NK-92 (cell line): ENCODE results near the gene TNS2.
"Not testable (repeated sequence)": the region's sequence is repeated elsewhere in the genome, so short reads cannot be mapped to it uniquely, and the experiment has no call there.

Source experiments
- DNase-seq: peaks from one replicate; lab custom pipeline; 2025; ENCODE audit not compliant: unreplicated experiment; lab: John Stamatoyannopoulos, UW

TNS2 gene

DNA sequence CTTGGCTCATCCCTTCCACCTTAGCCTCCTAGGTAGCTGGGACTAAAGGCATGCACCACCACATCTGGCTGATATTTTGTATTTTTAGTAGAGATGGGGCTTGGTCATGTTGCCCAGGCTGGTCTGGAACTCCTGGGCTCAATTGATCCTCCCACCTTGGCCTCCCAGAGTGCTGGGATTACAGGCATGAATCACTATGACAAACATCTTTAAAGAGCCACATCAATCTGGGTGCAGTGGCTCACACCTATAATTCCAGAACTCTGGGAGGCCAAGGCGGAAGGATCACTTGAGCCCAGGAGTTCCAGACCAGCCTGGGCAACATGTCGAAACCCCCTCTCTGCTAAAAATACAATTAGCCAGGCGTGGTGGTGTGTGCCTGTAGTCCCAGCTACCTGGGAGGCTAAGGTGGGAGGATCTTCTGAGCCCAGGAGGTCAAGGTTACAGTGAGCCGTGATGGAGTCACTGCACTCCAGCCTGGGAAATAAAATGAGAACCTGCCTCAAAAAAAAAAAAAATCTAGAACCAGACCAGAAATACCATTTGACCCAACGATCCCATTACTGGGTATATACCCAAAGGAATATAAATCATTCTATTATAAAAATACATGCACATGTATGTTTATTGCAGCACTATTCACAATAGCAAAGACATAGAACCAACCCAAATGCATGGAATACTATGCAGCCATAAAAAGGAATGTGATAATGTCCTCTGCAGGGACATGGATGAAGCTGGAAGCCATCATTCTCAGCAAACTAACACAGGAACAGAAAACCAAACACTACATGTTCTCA, 45.1 kb downstream of the TNS2 start:
- not testable (repeated sequence) for DNase-seq

DNA sequence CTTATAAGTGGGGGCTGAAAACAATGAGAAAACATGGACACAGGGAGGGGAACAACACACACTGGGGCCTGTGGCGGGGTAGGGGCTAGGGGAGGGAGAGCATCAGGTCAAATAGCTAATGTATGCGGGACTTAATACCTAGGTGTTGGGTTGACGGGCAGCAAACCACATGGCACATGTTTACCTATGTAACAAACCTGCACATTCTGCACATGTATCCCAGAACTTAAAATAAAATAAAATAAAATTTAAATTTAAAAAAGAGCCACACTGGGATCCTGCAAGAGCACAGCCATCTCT, 45.7 kb downstream of the TNS2 start:
- DNase-seq: not testable (repeated sequence)

DNA sequence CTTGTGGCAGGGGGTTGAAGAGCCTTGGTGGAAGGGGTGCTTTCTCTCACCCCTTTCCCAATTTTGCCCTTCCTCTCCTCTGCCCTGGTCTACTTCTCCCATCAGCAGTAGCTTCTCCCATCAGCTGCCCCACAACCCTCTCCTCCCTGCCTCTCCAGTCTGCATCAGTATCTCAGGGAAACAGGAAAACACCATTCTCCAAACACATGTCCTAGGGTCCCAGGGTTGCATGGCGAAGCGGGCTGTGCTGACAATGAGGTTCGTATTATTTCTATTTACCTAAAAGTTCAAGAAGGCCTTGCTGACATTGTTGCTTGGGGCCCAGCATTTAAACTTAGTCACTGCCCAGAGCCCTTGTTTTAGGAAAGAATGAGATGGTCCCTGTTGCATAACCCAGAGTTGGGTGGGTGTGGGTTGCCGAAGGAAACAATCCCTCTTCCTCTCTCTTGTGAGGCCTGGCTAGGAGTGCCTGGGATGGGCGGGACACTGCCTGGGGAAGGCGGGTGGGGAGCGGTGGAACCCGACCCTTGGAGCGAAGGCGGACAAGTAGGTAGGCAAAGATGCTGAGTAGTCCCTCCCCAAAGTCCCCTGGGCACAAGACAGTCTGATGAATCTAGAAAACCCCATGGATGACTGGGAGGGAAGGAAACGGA, 46.4 kb downstream of the TNS2 start:
- DNase-seq: no peak

DNA sequence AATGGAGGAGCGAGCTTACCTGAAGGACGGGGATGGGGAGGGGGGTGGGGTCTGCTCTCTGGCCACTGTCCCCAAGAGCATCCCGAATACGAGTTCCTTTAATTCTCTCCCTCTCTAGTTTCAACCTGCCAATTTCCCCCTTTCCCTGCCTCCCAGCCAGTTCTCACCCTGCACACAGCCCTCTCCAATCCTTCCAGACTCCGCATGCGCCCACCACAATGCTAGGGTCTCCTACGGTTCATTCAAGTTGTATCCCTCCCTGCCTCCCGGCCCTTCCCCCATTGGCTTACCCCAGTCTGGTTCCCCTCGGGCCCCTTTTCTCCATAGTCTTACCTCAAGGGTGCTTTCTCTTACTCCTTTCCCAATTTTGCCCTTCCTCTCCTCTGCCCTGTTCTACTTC, 46.9 kb downstream of the TNS2 start:
- DNase-seq: no peak

DNA sequence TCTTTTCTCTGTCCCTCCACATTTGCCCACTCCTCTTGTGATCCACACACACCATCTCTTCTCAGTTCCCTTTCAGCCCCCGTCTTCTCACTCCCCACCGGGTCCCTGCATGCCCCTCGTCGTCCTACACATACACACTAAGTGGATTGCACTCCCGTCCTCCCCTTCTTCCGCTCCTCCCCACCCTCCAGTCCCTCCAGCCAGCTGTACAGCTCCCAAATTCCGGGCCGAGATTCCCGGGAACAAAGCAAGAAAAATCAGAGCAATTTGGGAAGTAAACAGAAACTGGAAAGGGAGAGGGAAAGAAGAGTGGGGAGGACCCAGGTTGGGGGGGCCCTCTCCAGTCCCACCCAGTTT, 47.3 kb downstream of the TNS2 start:
- no peak for DNase-seq

DNA sequence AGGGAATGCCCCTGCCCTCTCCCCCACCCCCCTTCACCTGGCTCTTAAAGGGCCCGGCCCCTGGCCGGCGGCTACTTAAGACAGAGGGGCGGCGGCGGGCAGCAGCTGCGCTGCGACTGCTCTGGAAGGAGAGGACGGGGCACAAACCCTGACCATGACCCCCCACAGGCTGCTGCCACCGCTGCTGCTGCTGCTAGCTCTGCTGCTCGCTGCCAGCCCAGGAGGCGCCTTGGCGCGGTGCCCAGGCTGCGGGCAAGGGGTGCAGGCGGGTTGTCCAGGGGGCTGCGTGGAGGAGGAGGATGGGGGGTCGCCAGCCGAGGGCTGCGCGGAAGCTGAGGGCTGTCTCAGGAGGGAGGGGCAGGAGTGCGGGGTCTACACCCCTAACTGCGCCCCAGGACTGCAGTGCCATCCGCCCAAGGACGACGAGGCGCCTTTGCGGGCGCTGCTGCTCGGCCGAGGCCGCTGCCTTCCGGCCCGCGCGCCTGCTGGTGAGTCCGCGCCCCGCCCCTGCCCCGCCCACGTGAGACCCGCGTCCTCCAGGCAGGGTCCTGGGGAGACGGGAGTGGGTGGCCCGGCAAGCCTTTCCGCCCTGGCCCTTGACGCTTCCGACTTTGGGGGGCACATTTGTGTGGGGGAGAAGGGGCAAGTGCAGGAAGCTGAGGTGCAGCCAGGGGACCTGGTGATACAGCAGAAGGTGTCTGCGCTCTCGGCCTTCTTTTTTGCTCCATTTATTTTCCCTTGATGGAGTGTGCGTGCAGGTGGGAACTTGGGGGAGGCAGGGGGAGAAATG, 47.9 kb downstream of the TNS2 start, which contains the start of gene IGFBP6:
TSS of gene IGFBP6 (plus strand) at position 104 of the 790 bp plus-strand sequence. CDS start at position 155, 51 bp downstream.
- no peak for DNase-seq

DNA sequence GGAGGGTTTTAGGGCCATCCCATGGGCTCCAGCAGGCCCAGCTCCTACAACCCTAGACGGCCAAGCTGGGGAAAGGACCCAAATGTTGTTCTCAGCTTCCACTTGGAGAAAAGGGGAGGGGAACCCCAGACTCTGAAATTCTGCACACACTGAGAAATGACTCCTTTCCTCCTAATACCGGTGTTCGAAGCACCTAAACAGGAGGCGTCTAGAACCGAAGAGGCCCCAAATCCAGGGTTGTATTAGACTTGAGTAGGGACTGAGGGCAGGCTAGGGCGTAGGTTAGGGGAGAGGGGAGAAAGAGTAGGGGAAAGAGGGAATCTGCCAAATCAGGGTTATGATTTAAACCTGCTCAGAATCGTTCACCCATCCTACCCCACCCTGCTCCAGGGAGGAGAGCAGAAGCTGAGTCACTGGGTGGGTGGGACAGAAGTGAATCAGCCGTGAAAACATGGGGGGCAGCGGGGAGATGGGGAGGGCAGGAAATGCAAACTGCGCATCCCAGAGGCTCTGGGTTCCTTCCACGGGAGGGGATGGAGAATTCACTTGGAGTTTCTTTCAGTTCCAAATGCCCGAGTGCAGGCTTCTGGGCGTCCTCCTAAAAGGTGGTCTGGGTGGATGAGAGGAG, 48.6 kb downstream of the TNS2 start:
- no peak for DNase-seq

DNA sequence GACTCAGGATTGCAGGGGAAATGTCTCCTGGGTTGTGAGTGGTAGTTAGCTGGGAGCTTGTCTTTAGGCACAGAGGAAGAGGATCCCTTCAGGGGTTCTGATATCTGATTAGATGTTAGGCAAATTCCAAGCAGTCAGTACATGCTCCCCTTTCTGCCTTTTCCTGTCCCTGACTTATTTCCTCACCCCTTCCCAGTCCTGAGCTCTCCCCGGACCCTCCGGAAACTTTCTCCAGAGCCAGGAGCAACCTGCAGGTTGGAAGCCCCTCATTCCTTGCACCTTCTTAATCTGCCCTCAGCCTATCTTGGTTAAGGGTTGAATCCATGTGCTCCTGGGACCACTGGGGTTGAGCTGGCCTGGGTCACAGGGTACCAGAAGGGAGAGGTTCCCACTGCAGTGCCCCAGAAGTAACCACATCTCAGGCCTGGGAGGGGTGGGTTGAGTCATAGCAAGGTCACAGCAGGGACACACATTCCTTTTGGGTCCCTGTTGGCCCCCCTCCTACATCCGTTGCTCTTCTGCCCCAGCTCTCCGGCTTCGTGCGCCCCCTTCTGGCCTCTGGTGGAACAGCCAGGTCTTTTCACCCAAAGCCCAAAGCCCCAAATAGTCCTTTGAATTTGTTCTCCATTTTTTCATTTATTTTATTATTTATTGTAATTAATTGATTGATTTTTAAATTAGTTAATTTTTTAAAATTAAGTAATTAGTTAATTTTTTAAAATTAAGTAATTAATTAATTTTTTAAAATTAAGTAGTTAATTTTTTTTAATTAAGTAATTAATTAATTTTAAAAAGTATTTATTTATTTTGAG, 49.4 kb downstream of the TNS2 start:
- peak; percentile 48 for DNase-seq

DNA sequence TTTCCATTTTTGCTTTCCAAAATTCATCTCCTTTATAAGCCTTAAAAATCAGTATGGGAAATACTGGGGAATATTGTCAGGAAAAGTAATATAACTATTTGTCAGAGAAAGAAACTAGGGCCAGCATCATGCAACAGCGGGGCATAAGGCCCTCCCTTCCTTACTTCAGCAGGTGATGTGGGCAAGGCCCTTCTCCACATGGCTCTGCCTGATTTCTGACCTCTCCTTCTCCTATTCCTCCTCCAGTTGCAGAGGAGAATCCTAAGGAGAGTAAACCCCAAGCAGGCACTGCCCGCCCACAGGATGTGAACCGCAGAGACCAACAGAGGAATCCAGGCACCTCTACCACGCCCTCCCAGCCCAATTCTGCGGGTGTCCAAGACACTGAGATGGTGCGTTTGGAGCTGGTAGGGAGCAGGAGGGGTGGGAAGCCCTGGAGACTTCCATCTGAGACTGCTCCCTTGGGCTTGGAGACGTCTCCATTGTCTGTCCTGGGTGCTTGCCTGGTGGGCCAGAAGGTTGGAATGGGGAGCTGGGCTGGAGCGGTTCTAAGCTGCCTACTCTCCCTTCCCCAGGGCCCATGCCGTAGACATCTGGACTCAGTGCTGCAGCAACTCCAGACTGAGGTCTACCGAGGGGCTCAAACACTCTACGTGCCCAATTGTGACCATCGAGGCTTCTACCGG, 50.7 kb downstream of the TNS2 start:
- DNase-seq: no peak

DNA sequence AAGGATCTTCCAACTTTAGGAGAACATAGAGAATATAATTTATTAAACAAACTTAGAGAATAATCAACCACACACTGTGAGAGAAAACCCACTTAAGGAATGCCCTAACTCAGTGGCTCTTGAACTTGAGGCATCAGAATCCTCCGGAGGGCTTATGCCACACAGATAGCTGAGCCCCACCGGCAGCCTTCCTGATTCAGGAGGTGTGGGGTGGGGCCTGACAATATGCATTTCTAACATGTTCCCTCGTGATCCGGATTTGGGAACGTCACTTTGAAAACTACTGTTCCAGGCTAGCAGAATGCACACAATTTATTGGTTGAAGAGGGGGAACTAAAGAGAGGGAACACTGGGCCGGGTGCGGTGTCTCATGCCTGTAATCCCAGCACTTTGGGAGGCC, 51.4 kb downstream of the TNS2 start:
- no peak for DNase-seq

DNA sequence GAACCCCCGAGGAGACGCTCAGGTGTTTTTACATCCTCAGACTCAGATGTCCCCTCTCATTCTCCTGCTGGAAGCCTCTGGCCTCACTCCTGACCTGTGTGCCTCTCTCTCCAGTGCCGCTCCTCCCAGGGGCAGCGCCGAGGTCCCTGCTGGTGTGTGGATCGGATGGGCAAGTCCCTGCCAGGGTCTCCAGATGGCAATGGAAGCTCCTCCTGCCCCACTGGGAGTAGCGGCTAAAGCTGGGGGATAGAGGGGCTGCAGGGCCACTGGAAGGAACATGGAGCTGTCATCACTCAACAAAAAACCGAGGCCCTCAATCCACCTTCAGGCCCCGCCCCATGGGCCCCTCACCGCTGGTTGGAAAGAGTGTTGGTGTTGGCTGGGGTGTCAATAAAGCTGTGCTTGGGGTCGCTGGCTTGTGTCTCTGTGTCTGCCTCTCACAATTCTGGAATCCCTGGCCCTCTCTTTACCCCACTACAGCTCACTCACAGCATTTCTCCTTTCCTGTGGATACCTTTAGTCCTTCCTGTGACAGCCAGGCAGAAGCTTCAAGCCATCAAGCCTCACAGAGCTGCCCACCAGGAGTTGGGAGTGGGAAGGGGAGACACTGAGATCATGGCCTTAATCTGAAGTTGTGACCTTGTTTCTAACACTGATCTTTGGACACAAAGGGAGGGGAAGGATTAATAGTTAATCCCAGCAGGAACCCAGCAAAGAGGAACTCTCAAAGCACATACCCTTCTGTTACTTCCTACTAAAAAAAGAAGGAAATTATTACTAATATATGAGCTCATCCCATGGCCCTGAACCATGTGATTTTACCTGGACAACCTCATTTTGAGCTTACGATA, 52.3 kb downstream of the TNS2 start:
- no peak for DNase-seq

DNA sequence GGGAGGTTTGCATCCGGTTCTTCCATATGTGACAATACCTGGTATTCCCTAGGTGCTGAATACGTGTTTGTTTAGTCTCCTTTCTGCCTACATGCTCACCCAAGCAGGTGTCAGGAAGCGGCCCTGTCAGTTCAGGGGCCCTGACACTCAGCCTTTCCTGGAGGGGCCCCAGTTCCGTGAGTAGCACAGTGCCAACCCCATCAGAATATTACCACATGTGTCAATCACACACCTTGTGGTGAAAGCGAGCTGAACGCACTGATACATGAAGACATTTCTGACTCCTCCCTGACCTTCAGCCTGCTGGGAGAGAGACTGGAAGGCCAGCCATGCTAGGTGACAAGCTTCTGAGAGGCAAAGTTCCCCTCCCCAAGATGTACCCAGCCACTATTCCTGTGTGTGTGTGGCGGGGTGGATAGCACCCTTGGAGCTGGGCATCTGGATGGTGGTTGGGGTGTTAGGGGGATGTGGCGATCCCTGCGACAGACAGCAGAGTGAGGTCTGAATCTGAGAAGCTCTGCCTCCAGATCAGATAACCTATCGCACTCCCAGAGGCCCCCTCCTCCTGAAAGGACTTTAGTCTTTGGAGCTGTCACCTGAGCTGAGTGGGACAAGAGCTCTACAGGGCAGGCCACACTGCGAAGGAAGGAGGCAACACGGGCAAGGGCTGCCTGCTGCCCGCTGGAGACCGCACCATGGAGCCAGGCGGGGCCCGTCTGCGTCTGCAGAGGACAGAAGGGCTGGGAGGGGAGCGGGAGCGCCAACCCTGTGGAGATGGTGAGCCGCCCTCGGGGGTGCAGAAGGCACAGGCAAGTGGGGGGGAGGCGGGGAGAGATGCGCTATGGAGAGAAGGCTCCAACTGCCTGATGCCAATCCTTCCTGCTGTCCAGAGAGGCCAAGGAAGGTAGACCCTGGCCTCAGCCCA, 53.3 kb downstream of the TNS2 start, which contains the start of gene SOAT2:
TSS of gene SOAT2 (plus strand) at position 604 of the 925 bp plus-strand sequence. CDS start at position 696, 92 bp downstream.
- DNase-seq: no peak

DNA sequence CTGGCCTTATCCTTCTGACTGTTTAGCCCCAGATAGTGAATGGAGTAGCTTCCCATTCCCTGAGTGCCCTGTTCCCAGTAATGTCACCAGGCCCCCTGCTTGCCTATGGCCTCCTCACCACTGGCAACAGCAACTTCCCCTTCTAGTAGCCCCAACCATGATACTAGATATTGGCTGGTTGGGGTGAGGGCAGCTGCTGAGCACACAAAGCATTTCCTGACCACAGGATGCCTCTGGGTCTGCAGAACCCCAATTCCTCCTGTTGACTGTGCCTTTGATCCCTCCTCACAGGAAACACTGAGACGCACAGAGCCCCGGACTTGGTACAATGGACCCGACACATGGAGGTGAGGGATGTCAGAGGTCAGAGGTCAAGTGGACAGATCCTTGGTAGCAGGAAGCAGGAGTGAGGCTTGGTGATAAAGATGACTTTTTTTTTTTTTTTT, 54.0 kb downstream of the TNS2 start:
- DNase-seq: no peak

DNA sequence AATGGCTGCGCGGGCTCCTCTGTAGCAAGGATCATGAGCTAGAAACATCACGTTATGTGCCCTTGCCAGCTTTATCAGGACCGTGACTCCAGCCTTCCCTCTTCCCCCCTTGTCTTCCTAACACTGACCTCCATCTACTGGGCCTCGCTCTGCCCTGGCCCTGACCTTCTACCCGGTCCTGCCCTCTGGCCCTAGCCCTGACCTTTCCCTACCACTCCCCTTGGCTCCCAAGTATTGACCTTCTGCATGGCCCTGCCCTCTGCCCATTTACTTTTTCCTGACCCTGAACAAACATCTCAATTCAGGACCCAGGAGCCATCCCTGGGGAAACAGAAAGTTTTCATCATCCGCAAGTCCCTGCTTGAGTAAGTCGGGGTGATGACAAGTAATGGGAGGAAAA, 55.4 kb downstream of the TNS2 start:
- no peak for DNase-seq

DNA sequence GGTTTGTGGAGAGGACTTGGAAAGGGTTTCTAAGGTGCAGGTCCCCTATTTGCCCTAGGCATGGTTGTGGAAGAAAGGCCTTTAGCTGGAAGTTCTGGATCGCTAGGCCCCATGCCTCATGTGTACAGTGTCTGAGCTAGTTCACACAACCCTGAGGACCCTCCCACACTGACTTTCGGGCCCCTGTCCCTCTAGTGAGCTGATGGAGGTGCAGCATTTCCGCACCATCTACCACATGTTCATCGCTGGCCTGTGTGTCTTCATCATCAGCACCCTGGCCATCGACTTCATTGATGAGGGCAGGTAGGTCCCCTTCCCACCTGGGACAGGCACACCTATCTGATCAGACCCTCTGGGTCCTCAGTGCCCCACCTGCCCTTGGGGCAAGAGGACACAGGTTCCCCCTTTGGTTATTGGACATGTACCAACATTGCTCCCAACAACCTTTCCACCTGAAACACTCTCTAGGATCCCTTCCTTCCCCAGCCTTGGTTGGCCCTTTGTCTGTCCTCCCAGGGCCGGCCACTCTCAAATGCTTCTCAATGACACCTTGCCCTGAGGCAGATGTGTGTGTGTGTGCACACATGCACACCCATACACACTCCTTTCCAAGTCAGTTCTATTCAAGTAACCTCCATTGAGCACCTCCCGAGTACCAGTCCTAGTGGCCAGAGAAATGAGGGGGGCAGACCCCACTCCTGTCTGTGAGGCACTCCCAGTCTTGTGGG, 56.0 kb downstream of the TNS2 start:
- DNase-seq: no peak

DNA sequence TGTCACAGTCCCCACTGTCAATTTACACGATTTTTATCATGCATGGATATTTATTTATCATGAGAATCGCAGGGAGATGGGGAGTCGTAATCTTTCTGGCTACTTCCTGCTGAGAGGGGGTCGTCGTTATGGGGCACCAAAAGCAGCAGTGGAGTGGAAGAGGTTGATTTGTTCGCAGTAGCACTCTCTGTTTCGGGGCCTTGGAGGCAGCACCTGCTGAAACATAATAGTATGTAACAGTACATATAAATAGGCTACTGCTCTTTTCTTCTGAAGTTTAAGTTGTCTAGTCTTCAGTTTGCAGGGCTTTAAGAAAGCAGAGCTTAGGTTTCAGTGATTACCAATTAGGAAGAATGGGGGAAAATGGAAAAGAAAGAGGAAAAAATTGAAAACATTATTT, 57.3 kb downstream of the TNS2 start:
- DNase-seq: no peak

DNA sequence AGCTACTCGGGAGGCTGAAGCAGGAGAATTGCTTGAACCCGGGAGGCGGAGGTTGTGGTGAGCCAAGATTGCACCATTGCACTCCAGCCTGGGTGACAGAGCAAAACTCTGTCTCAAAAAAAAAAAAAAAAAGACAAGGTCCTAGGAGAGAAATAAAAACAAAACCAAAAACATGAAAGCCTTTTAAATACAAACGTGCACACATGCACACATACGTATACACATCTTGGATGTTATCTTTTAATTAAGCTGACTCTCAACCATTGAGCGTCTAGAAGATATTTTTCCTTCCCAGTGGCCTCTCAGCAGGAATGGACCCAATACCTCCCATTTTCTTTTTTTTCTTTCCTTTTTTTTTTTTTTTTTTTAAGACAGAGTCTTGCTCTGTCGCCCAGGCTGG, 62.6 kb downstream of the TNS2 start:
- DNase-seq: not testable (repeated sequence)
